Measurements from ENCODE around the gene HYKK. TPM values are rescaled to one million over a fixed set of nuclear protein-coding genes. Genes with fewer than 3 reads are reported as not detected.

Gene HYKK
- total RNA-seq, 2 donors from 2014 or later: 6.2 to 11.2 TPM

GRCh38 chr15:78477295-78477694 is 30.1 kb upstream of the HYKK start:
- DNase-seq (ENCODE audit: low spot score): no peak
- Histone ChIP-seq H3K4me3 (no peak overlapping the region), H3K27ac (no peak overlapping the region), H3K36me3 (peaks cover 0 to 5% of the 10 kb centered on the region in 2 donors), H3K27me3 (replicated peaks; ENCODE audit: insufficient read depth) (no peaks in the 10 kb centered on the region), H3K4me1 (replicated peaks) (no peaks in the 10 kb centered on the region), H3K9me3 (no peaks in the 10 kb centered on the region)
- no peak for TF ChIP-seq POLR2AphosphoS5 (IDR thresholded peaks at IDR 0.05)
- TF ChIP-seq CTCF (IDR thresholded peaks at IDR 0.05): no peak
- no peak for TF ChIP-seq POLR2A (IDR thresholded peaks at IDR 0.05)
- 76% methylated on average over 5 of the region's 5 CpGs for WGBS
- intact Hi-C loops (cut with DNase I): no loop called here

- Histone ChIP-seq H3K9me3 (no peaks in the 10 kb centered on the region), H3K27ac (no peak overlapping the region), H3K36me3 (peaks cover 0 to 5% of the 10 kb centered on the region in 2 donors), H3K4me3 (no peak overlapping the region), H3K4me1 (replicated peaks) (no peaks in the 10 kb centered on the region), H3K27me3 (replicated peaks; ENCODE audit: insufficient read depth) (no peaks in the 10 kb centered on the region)
- WGBS: 89% methylated on average over 3 of the region's 3 CpGs
- no peak for TF ChIP-seq CTCF (IDR thresholded peaks at IDR 0.05)
- TF ChIP-seq POLR2AphosphoS5 (IDR thresholded peaks at IDR 0.05): no peak
- no peak for TF ChIP-seq POLR2A (IDR thresholded peaks at IDR 0.05)
- DNase-seq (ENCODE audit: low spot score): no peak
- intact Hi-C loops (cut with DNase I): loop anchor here (10.0 kb wide), 1 partner anchor 175 kb away; no protein-coding TSS in a partner anchor
These were observed 27.7 kb upstream of the HYKK start for GRCh38 chr15:78479650-78480049.

- H3K36me3 ChIP-seq: peaks cover 0 to 5% of the 10 kb centered on the region in 2 donors
- no peaks in the 10 kb centered on the region for H3K27me3 ChIP-seq (replicated peaks; ENCODE audit: insufficient read depth)
- TF ChIP-seq POLR2AphosphoS5 (IDR thresholded peaks at IDR 0.05): no peak
- TF ChIP-seq CTCF (IDR thresholded peaks at IDR 0.05): no peak
- TF ChIP-seq POLR2A (IDR thresholded peaks at IDR 0.05): no peak
These were observed 25.5 kb upstream of the HYKK start for GRCh38 chr15:78481917-78482316.

GRCh38 chr15:78492872-78493271 is 14.5 kb upstream of the HYKK start:
- intact Hi-C loops (cut with DNase I): loop anchor here (10.0 kb wide), 1 partner anchor 48 kb away; no protein-coding TSS in a partner anchor
- 42% methylated on average over 1 of the region's 1 CpG for WGBS
- no peak overlapping the region for H3K27ac ChIP-seq
- H3K9me3 ChIP-seq: no peaks in the 10 kb centered on the region
- DNase-seq (ENCODE audit: low spot score): no peak
- H3K27me3 ChIP-seq (replicated peaks; ENCODE audit: insufficient read depth): no peaks in the 10 kb centered on the region
- TF ChIP-seq POLR2A (IDR thresholded peaks at IDR 0.05): no peak
- TF ChIP-seq POLR2AphosphoS5 (IDR thresholded peaks at IDR 0.05): no peak
- TF ChIP-seq CTCF (IDR thresholded peaks at IDR 0.05): no peak
- peaks cover 3% of the 10 kb centered on the region for H3K4me1 ChIP-seq (replicated peaks)
- no peak overlapping the region for H3K4me3 ChIP-seq
- H3K36me3 ChIP-seq: no peaks in the 10 kb centered on the region

More at GRCh38 chr15:78481917-78482316, 25.5 kb upstream of the HYKK start:
- Histone ChIP-seq H3K9me3 (no peaks in the 10 kb centered on the region), H3K27ac (no peak overlapping the region), H3K4me1 (replicated peaks) (no peaks in the 10 kb centered on the region), H3K4me3 (no peak overlapping the region)
- WGBS: 83% methylated on average over 7 of the region's 7 CpGs
- no peak for DNase-seq (ENCODE audit: low spot score)
- intact Hi-C loops (cut with DNase I): loop anchor here (10.0 kb wide), 1 partner anchor 177 kb away; no protein-coding TSS in a partner anchor

- over 99% methylated on average over 4 of the region's 4 CpGs for WGBS
- TF ChIP-seq POLR2A (IDR thresholded peaks at IDR 0.05): no peak
- no peak for TF ChIP-seq CTCF (IDR thresholded peaks at IDR 0.05)
- TF ChIP-seq POLR2AphosphoS5 (IDR thresholded peaks at IDR 0.05): no peak
- Histone ChIP-seq H3K27me3 (replicated peaks; ENCODE audit: insufficient read depth) (no peaks in the 10 kb centered on the region), H3K4me3 (no peak overlapping the region), H3K9me3 (no peaks in the 10 kb centered on the region), H3K27ac (no peak overlapping the region), H3K36me3 (peaks cover 0 to 5% of the 10 kb centered on the region in 2 donors), H3K4me1 (replicated peaks) (no peaks in the 10 kb centered on the region)
- no peak for DNase-seq (ENCODE audit: low spot score)
- intact Hi-C loops (cut with DNase I): no loop called here
These were observed 5.5 kb upstream of the HYKK start for GRCh38 chr15:78501857-78502256.

Data from prostate gland (tissue), 2 donors.